ENCODE results near the gene ATAD3B.
"Not testable (repeated sequence)": the region's sequence is repeated elsewhere in the genome, so short reads cannot be mapped to it uniquely, and the experiment has no call there.

The ATAD3B gene

DNA sequence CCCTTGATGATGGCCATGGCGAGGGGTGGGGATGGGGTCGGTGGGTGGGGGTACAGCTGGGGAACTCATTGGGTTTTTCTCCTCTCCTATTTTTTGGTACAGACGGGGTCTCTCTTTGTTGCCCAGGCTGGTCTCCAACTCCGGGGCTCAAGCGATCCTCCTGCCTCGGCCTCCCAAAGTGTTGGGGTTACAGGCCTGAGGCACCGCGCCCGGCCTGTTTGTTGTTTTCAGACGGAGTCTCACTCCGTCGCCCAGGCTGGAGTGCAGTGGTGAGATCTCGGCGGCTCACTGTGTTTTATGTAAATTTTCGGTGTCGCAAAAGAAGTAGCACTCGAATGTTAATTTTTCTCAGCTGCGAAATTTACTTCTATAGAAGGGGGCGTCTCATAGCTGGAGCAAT lies 24.9 kb upstream of the ATAD3B start:
- not testable (repeated sequence) for H3K4me1 ChIP-seq (ENCODE audit: control insufficient read depth, insufficient read depth, low read depth, low read length); H2AFZ ChIP-seq (ENCODE audit: low read depth, low read length); H2BK12ac ChIP-seq (ENCODE audit: low read length in 2 of 2); H3K23ac ChIP-seq (ENCODE audit: low read length in 2 of 2); H3K79me1 ChIP-seq (replicated peaks; ENCODE audit: low read length, poor library complexity, severe bottlenecking); H3K4me2 ChIP-seq (ENCODE audit: low read length, poor library complexity, severe bottlenecking); H3K4ac ChIP-seq (ENCODE audit: low read depth in 1 of 2, low read length in 2 of 2); H2BK15ac ChIP-seq (ENCODE audit: low read depth, poor library complexity, severe bottlenecking); H4K8ac ChIP-seq (ENCODE audit: low read length); H2BK5ac ChIP-seq (ENCODE audit: low read depth, low read length, poor library complexity, severe bottlenecking); H2BK120ac ChIP-seq (ENCODE audit: low read depth, low read length); H3K14ac ChIP-seq (ENCODE audit: low read length in 2 of 2); H2AK5ac ChIP-seq (ENCODE audit: low read length, severe bottlenecking); H3K9me3 ChIP-seq (ENCODE audit: control insufficient read depth, low read length); H3K18ac ChIP-seq (ENCODE audit: low read depth in 1 of 2, low read length in 2 of 2); H4K91ac ChIP-seq (ENCODE audit: low read length); H3K9ac ChIP-seq (ENCODE audit: low read length); H3K27ac ChIP-seq (ENCODE audit: low read length, poor library complexity, severe bottlenecking); H3K4me3 ChIP-seq (ENCODE audit: insufficient read depth in 1 of 2, low read depth in 1 of 2, low read length in 2 of 2); DNase-seq; H3K36me3 ChIP-seq (ENCODE audit: control insufficient read depth in 1 of 2, insufficient read depth in 2 of 2, low read depth in 1 of 2, low read length in 2 of 2)
- 92% methylated on average over 14 of the region's 19 CpGs for WGBS
- peaks cover 0 to 14% of the 10 kb centered on the region in 2 experiments for H3K27me3 ChIP-seq (ENCODE audit: control insufficient read depth in 1 of 2, insufficient read depth in 1 of 2, low read length in 2 of 2)

DNA sequence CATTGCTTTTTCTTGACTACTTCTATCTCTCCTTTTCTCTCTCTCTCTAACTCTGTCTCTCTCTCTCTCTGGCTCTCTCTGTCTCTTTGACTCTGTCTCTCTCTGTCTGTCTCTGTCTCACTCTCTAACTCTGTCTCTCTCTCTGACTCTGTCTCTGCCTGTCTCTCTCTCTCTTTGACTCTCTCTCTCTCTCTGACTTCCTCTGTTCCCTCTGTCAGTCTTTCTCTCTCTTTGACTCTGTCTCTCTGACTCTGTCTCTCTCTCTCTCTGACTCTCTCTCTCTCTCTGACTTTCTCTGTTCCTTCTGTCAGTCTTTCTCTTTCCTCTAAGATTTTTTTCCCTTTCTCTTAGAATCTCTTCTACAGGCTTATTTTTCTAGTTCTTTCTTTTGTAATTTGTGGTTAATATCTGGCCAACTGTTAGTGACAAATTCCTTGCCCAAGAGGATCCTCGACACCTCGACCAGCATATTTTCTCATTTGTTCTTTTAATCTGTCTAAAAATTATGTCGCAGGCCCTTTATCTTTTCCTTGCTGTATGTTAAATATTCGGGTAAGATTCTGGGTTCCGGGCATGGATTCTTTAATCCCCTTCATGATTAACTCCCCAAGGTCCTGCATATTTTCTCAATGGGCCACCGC lies 22.3 kb upstream of the ATAD3B start, which contains the start of gene ATAD3C:
Gene ATAD3C (plus strand): TSS at position 591 of the 641 bp plus-strand sequence. CDS start 995 bp downstream, outside the sequence.
- H2BK5ac ChIP-seq (ENCODE audit: low read depth, low read length, poor library complexity, severe bottlenecking), result no peak within 1 kb of the TSS
- no peak within 1 kb of the TSS for H3K4me2 ChIP-seq (ENCODE audit: low read length, poor library complexity, severe bottlenecking)
- no peak within 1 kb of the TSS for H3K4ac ChIP-seq (ENCODE audit: low read depth in 1 of 2, low read length in 2 of 2)
- H3K9me3 ChIP-seq (ENCODE audit: control insufficient read depth, low read length), result no peaks in the 10 kb centered on the region
- H3K4me3 ChIP-seq (ENCODE audit: insufficient read depth in 1 of 2, low read depth in 1 of 2, low read length in 2 of 2), result no peak within 1 kb of the TSS
- no peaks in the 10 kb centered on the region for H3K36me3 ChIP-seq (ENCODE audit: control insufficient read depth in 1 of 2, insufficient read depth in 2 of 2, low read depth in 1 of 2, low read length in 2 of 2)
- H4K8ac ChIP-seq (ENCODE audit: low read length), result no peak within 1 kb of the TSS
- no peak within 1 kb of the TSS for H2AK5ac ChIP-seq (ENCODE audit: low read length, severe bottlenecking)
- no peak within 1 kb of the TSS for H3K18ac ChIP-seq (ENCODE audit: low read depth in 1 of 2, low read length in 2 of 2)
- no peak within 1 kb of the TSS for H4K91ac ChIP-seq (ENCODE audit: low read length)
- no peak within 1 kb of the TSS for H3K23ac ChIP-seq (ENCODE audit: low read length in 2 of 2)
- no peak for DNase-seq
- no peak within 1 kb of the TSS for H3K14ac ChIP-seq (ENCODE audit: low read length in 2 of 2)
- no peak within 1 kb of the TSS for H2BK12ac ChIP-seq (ENCODE audit: low read length in 2 of 2)
- H3K27me3 ChIP-seq (ENCODE audit: control insufficient read depth in 1 of 2, insufficient read depth in 1 of 2, low read length in 2 of 2), result peaks cover 0 to 17% of the 10 kb centered on the region in 2 experiments
- no peak within 1 kb of the TSS for H3K9ac ChIP-seq (ENCODE audit: low read length)
- H3K4me1 ChIP-seq (ENCODE audit: control insufficient read depth, insufficient read depth, low read depth, low read length), result peaks cover 2% of the 10 kb centered on the region
- H2BK120ac ChIP-seq (ENCODE audit: low read depth, low read length), result no peak within 1 kb of the TSS
- WGBS, result 97% methylated on average over 6 of the region's 6 CpGs
- H3K79me1 ChIP-seq (replicated peaks; ENCODE audit: low read length, poor library complexity, severe bottlenecking), result no peaks in the 10 kb centered on the region
- no peak within 1 kb of the TSS for H2BK15ac ChIP-seq (ENCODE audit: low read depth, poor library complexity, severe bottlenecking)
- no peak within 1 kb of the TSS for H3K27ac ChIP-seq (ENCODE audit: low read length, poor library complexity, severe bottlenecking)
- H2AFZ ChIP-seq (ENCODE audit: low read depth, low read length), result no peak within 1 kb of the TSS

GRCh38 chr1:1450616-1451015 lies 20.9 kb upstream of the ATAD3B start:
- 91% methylated on average over 22 of the region's 22 CpGs for WGBS

DNA sequence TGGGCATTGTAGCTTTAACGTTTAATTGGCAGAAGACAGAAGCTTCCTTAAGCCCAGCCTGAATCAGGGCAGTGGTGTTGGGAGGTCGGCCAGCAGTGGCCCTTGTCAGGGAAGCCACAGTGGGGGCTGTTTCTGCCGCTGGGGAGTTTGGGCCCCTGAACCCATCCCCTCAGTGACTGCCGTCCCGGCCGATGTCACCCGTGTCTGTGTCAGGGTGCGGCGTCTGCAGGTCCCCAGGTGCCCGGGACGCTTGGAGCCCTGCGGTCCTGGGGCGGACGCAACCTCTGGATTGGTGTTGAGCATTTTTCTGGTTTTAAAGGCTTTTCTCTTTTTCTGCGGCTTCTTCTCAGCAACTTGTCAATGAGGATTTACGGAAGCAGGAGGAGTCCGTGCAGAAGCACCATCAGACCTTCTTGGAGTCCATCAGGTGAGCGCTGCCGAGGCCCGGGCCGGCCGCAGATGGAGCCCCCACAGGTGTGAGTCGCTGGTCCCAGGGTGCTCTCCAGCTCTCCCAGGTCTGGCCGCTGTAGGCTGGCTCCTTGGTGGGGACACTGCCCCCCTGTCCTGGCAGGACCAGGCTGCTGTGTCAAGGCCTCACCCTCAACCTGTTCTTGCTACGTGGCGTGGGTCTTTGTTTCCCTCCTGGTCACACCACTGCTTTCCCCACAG lies 19.7 kb upstream of the ATAD3B start:
- WGBS, result 92% methylated on average over 24 of the region's 26 CpGs
- Histone ChIP-seq H3K14ac (ENCODE audit: low read length in 2 of 2) (no peak overlapping the region), H4K91ac (ENCODE audit: low read length) (no peak overlapping the region)

More at GRCh38 chr1:1450616-1451015, 20.9 kb upstream of the ATAD3B start:
- H2BK12ac ChIP-seq (ENCODE audit: low read length in 2 of 2); H3K27ac ChIP-seq (ENCODE audit: low read length, poor library complexity, severe bottlenecking); H3K9ac ChIP-seq (ENCODE audit: low read length); DNase-seq; H3K9me3 ChIP-seq (ENCODE audit: control insufficient read depth, low read length); H2AK5ac ChIP-seq (ENCODE audit: low read length, severe bottlenecking); H3K23ac ChIP-seq (ENCODE audit: low read length in 2 of 2); H3K79me1 ChIP-seq (replicated peaks; ENCODE audit: low read length, poor library complexity, severe bottlenecking); H3K36me3 ChIP-seq (ENCODE audit: control insufficient read depth in 1 of 2, insufficient read depth in 2 of 2, low read depth in 1 of 2, low read length in 2 of 2); H3K4me3 ChIP-seq (ENCODE audit: insufficient read depth in 1 of 2, low read depth in 1 of 2, low read length in 2 of 2); H3K4ac ChIP-seq (ENCODE audit: low read depth in 1 of 2, low read length in 2 of 2); H2BK15ac ChIP-seq (ENCODE audit: low read depth, poor library complexity, severe bottlenecking); H2BK120ac ChIP-seq (ENCODE audit: low read depth, low read length); H3K4me1 ChIP-seq (ENCODE audit: control insufficient read depth, insufficient read depth, low read depth, low read length); H3K4me2 ChIP-seq (ENCODE audit: low read length, poor library complexity, severe bottlenecking); H2AFZ ChIP-seq (ENCODE audit: low read depth, low read length); H4K91ac ChIP-seq (ENCODE audit: low read length); H3K18ac ChIP-seq (ENCODE audit: low read depth in 1 of 2, low read length in 2 of 2); H2BK5ac ChIP-seq (ENCODE audit: low read depth, low read length, poor library complexity, severe bottlenecking); H4K8ac ChIP-seq (ENCODE audit: low read length); H3K14ac ChIP-seq (ENCODE audit: low read length in 2 of 2): not testable (repeated sequence)
- H3K27me3 ChIP-seq (ENCODE audit: control insufficient read depth in 1 of 2, insufficient read depth in 1 of 2, low read length in 2 of 2), result peaks cover 0 to 20% of the 10 kb centered on the region in 2 experiments

More for the DNA sequence above, 19.7 kb upstream of the ATAD3B start:
- H2BK5ac ChIP-seq (ENCODE audit: low read depth, low read length, poor library complexity, severe bottlenecking), result no peak overlapping the region
- H3K4ac ChIP-seq (ENCODE audit: low read depth in 1 of 2, low read length in 2 of 2), result no peak overlapping the region
- no peak overlapping the region for H2BK12ac ChIP-seq (ENCODE audit: low read length in 2 of 2)
- H3K36me3 ChIP-seq (ENCODE audit: control insufficient read depth in 1 of 2, insufficient read depth in 2 of 2, low read depth in 1 of 2, low read length in 2 of 2), result no peaks in the 10 kb centered on the region
- no peaks in the 10 kb centered on the region for H3K9me3 ChIP-seq (ENCODE audit: control insufficient read depth, low read length)
- H3K79me1 ChIP-seq (replicated peaks; ENCODE audit: low read length, poor library complexity, severe bottlenecking), result no peaks in the 10 kb centered on the region
- peaks cover 0 to 21% of the 10 kb centered on the region in 2 experiments for H3K27me3 ChIP-seq (ENCODE audit: control insufficient read depth in 1 of 2, insufficient read depth in 1 of 2, low read length in 2 of 2)
- no peak overlapping the region for H3K4me2 ChIP-seq (ENCODE audit: low read length, poor library complexity, severe bottlenecking)
- no peak overlapping the region for H3K18ac ChIP-seq (ENCODE audit: low read depth in 1 of 2, low read length in 2 of 2)
- H3K23ac ChIP-seq (ENCODE audit: low read length in 2 of 2), result no peak overlapping the region
- no peak overlapping the region for H2AFZ ChIP-seq (ENCODE audit: low read depth, low read length)
- H3K27ac ChIP-seq (ENCODE audit: low read length, poor library complexity, severe bottlenecking), result no peak overlapping the region
- no peak overlapping the region for H3K9ac ChIP-seq (ENCODE audit: low read length)
- H3K4me1 ChIP-seq (ENCODE audit: control insufficient read depth, insufficient read depth, low read depth, low read length), result peaks cover 3% of the 10 kb centered on the region
- H2BK15ac ChIP-seq (ENCODE audit: low read depth, poor library complexity, severe bottlenecking), result no peak overlapping the region
- H4K8ac ChIP-seq (ENCODE audit: low read length), result no peak overlapping the region
- no peak overlapping the region for H3K4me3 ChIP-seq (ENCODE audit: insufficient read depth in 1 of 2, low read depth in 1 of 2, low read length in 2 of 2)
- no peak overlapping the region for H2AK5ac ChIP-seq (ENCODE audit: low read length, severe bottlenecking)
- no peak for DNase-seq
- no peak overlapping the region for H2BK120ac ChIP-seq (ENCODE audit: low read depth, low read length)
